ENCODE results near the gene GPC2. TPM values are rescaled to one million over a fixed set of nuclear protein-coding genes. Genes with fewer than 3 reads are reported as not detected.
"Not testable (repeated sequence)": the region's sequence is repeated elsewhere in the genome, so short reads cannot be mapped to it uniquely, and the experiment has no call there.

The GPC2 gene
- total RNA-seq, 2 experiments from 2014 or later: 5.3 to 6.1 TPM

- ATAC-seq; intact Hi-C loops (cut with DNase I, micrococcal nuclease): not testable (repeated sequence)
These were observed 5.4 kb upstream of the GPC2 start for GRCh38 chr7:100182616-100183015.

GRCh38 chr7:100180084-100180483 is 2.9 kb upstream of the GPC2 start:
- H3K9me3 Mint-ChIP-seq (ENCODE audit: low read depth); ATAC-seq; DNase-seq; intact Hi-C loops (cut with DNase I, micrococcal nuclease); H3K36me3 Mint-ChIP-seq (ENCODE audit: low read depth); H3K27me3 Mint-ChIP-seq: not testable (repeated sequence)
- ChIA-PET CTCF (interaction anchor here (0.7 to 1.3 kb wide), 6 partner anchors 8 to 47 kb away, joined by 3 to 5 read pairs (median 3); partner anchors contain the start of gene GAL3ST4), POLR2A (interaction anchor here (0.6 to 1.2 kb wide), 2 partner anchors 12 to 249 kb away, joined by 3 read pairs; partner anchors contain the start of genes GAL3ST4 and MEPCE)
- peaks cover 47% of the 10 kb centered on the region for H3K4me1 Mint-ChIP-seq
- H3K4me3 Mint-ChIP-seq: peak overlapping the region; percentile 48
- H3K27ac Mint-ChIP-seq: peak overlapping the region; percentile 58

More at GRCh38 chr7:100182616-100183015, 5.4 kb upstream of the GPC2 start:
- H3K27me3 Mint-ChIP-seq; H3K36me3 Mint-ChIP-seq (ENCODE audit: low read depth); H3K9me3 Mint-ChIP-seq (ENCODE audit: low read depth); POLR2A ChIA-PET; H3K4me3 Mint-ChIP-seq; DNase-seq: not testable (repeated sequence)
- Mint-ChIP-seq H3K4me1 (peaks cover 37% of the 10 kb centered on the region), H3K27ac (peak overlapping the region; percentile 28)
- CTCF ChIA-PET: interaction anchor here (1.0 kb wide), 1 partner anchor 56 kb away, joined by 3 read pairs; the partner anchor contains the start of gene MBLAC1

GRCh38 chr7:100176096-100177044 is 811 bp downstream of the GPC2 start:
- Mint-ChIP-seq H3K27me3 (peaks cover 3% of the 10 kb centered on the region), H3K9me3 (ENCODE audit: low read depth) (no peaks in the 10 kb centered on the region), H3K4me3 (peak overlapping the region; percentile 76), H3K27ac (peak overlapping the region; percentile 29), H3K4me1 (peaks cover 31% of the 10 kb centered on the region), H3K36me3 (ENCODE audit: low read depth) (no peaks in the 10 kb centered on the region)
- ChIA-PET POLR2A (interaction anchor here (0.6 to 1.7 kb wide), 6 partner anchors 9 to 578 kb away, joined by 3 to 8 read pairs (median 4); partner anchors contain the start of genes LAMTOR4 and TMEM225B), CTCF (interaction anchor here (1.0 to 2.3 kb wide), 9 partner anchors 10 to 529 kb away, joined by 3 to 13 read pairs (median 5); no protein-coding TSS in a partner anchor)
- ATAC-seq: no peak
- intact Hi-C loops (cut with DNase I, micrococcal nuclease): loop anchor here (1.0 to 5.0 kb wide), 8 partner anchors 18 to 436 kb away; partner anchors contain the start of genes LAMTOR4 (in 2 of the 2), TRAPPC14 (in 2 of the 2), MBLAC1 (in 1 of the 2) and MOSPD3 (in 1 of the 2)
- no peak for DNase-seq

- ATAC-seq (no peak), DNase-seq (no peak)
- Mint-ChIP-seq H3K4me3 (no peak overlapping the region), H3K36me3 (ENCODE audit: low read depth) (no peaks in the 10 kb centered on the region), H3K9me3 (ENCODE audit: low read depth) (no peaks in the 10 kb centered on the region), H3K4me1 (peaks cover 29% of the 10 kb centered on the region), H3K27me3 (peaks cover 3% of the 10 kb centered on the region), H3K27ac (no peak overlapping the region)
- ChIA-PET POLR2A (interaction anchor here (0.7 kb wide), 1 partner anchor 9 kb away, joined by 3 read pairs; no protein-coding TSS in a partner anchor), CTCF (interaction anchor here (1.0 to 2.3 kb wide), 3 partner anchors 9 to 43 kb away, joined by 5 to 12 read pairs (median 8); no protein-coding TSS in a partner anchor)
- intact Hi-C loops (cut with DNase I, micrococcal nuclease): loop anchor here (5.0 kb wide), 2 partner anchors 42 to 48 kb away; partner anchors contain the start of genes MBLAC1 (in 1 of the 2) and PVRIG (in 1 of the 2)
These were observed 1.8 kb downstream of the GPC2 start for GRCh38 chr7:100175296-100175935.

- Mint-ChIP-seq H3K27me3 (peaks cover 3% of the 10 kb centered on the region), H3K27ac (no peak overlapping the region), H3K4me1 (peaks cover 34% of the 10 kb centered on the region), H3K4me3 (no peak overlapping the region), H3K36me3 (ENCODE audit: low read depth) (no peaks in the 10 kb centered on the region), H3K9me3 (ENCODE audit: low read depth) (no peaks in the 10 kb centered on the region)
- ATAC-seq (no peak), DNase-seq (no peak)
- ChIA-PET POLR2A (no interaction called here), CTCF (no interaction called here)
- intact Hi-C loops (cut with DNase I, micrococcal nuclease): no loop called here
These were observed 2.6 kb downstream of the GPC2 start for GRCh38 chr7:100174582-100174981.

- no peak for DNase-seq
- peaks cover 39% of the 10 kb centered on the region for H3K4me1 Mint-ChIP-seq
- H3K9me3 Mint-ChIP-seq (ENCODE audit: low read depth): no peaks in the 10 kb centered on the region
- CTCF ChIA-PET: interaction anchor here (0.7 kb wide), 1 partner anchor 191 kb away, joined by 4 read pairs; no protein-coding TSS in a partner anchor
- intact Hi-C loops (cut with DNase I, micrococcal nuclease): no loop called here
- no peaks in the 10 kb centered on the region for H3K36me3 Mint-ChIP-seq (ENCODE audit: low read depth)
- H3K27me3 Mint-ChIP-seq: peaks cover 3% of the 10 kb centered on the region
- no peak for ATAC-seq
- H3K4me3 Mint-ChIP-seq: no peak overlapping the region
- H3K27ac Mint-ChIP-seq: no peak overlapping the region
- POLR2A ChIA-PET: no interaction called here
These were observed 3.2 kb downstream of the GPC2 start for GRCh38 chr7:100173806-100174495.

GRCh38 chr7:100171840-100172239 is 5.3 kb downstream of the GPC2 start:
- H3K27ac Mint-ChIP-seq: no peak overlapping the region
- ATAC-seq (no peak), DNase-seq (peak; percentile 29)
- H3K4me1 Mint-ChIP-seq: peaks cover 54% of the 10 kb centered on the region
- POLR2A ChIA-PET: interaction anchor here (0.6 kb wide), 1 partner anchor 25 kb away, joined by 3 read pairs; no protein-coding TSS in a partner anchor
- CTCF ChIA-PET: interaction anchor here (0.6 to 1.0 kb wide), 2 partner anchors 37 to 818 kb away, joined by 3 read pairs; no protein-coding TSS in a partner anchor
- peaks cover 3% of the 10 kb centered on the region for H3K27me3 Mint-ChIP-seq
- H3K9me3 Mint-ChIP-seq (ENCODE audit: low read depth): no peaks in the 10 kb centered on the region
- H3K36me3 Mint-ChIP-seq (ENCODE audit: low read depth): no peaks in the 10 kb centered on the region
- intact Hi-C loops (cut with DNase I, micrococcal nuclease): no loop called here
- peak overlapping the region; percentile 22 for H3K4me3 Mint-ChIP-seq

GRCh38 chr7:100171087-100171681 is 6.0 kb downstream of the GPC2 start:
- peaks cover 55% of the 10 kb centered on the region for H3K4me1 Mint-ChIP-seq
- no peak overlapping the region for H3K27ac Mint-ChIP-seq
- intact Hi-C loops (cut with DNase I, micrococcal nuclease): no loop called here
- H3K4me3 Mint-ChIP-seq: peak overlapping the region; percentile 41
- peak; percentile 48 for DNase-seq
- peak; percentile 37 for ATAC-seq
- H3K27me3 Mint-ChIP-seq: no peaks in the 10 kb centered on the region
- ChIA-PET POLR2A (interaction anchor here (0.6 kb wide), 1 partner anchor 25 kb away, joined by 3 read pairs; no protein-coding TSS in a partner anchor), CTCF (no interaction called here)
- no peaks in the 10 kb centered on the region for H3K36me3 Mint-ChIP-seq (ENCODE audit: low read depth)
- H3K9me3 Mint-ChIP-seq (ENCODE audit: low read depth): no peaks in the 10 kb centered on the region

- H3K4me1 Mint-ChIP-seq: peaks cover 60% of the 10 kb centered on the region
- H3K36me3 Mint-ChIP-seq (ENCODE audit: low read depth): no peaks in the 10 kb centered on the region
- peak overlapping the region; percentile 55 for H3K27ac Mint-ChIP-seq
- H3K27me3 Mint-ChIP-seq: no peaks in the 10 kb centered on the region
- H3K9me3 Mint-ChIP-seq (ENCODE audit: low read depth): no peaks in the 10 kb centered on the region
- DNase-seq (no peak), ATAC-seq (no peak)
- POLR2A ChIA-PET: no interaction called here
- peak overlapping the region; percentile 41 for H3K4me3 Mint-ChIP-seq
- intact Hi-C loops (cut with DNase I, micrococcal nuclease): no loop called here
- CTCF ChIA-PET: no interaction called here
These were observed 6.9 kb downstream of the GPC2 start for GRCh38 chr7:100170101-100170897.
